ENCODE measurements around the gene MRPS15. TPM values are rescaled to one million over a fixed set of nuclear protein-coding genes. Genes with fewer than 3 reads are reported as not detected.

MRPS15 gene
- total RNA-seq, 1 donor = 56.2 TPM

- no peak overlapping the region for H3K4me3 ChIP-seq (ENCODE audit: low read depth, low read length)
- no peak for TF ChIP-seq CTCF (IDR thresholded peaks at IDR 0.05; ENCODE audit: insufficient read depth, low read length)
- DNase-seq (ENCODE audit: low read depth) = no peak
These were observed 5.3 kb downstream of the MRPS15 start for GRCh38 chr1:36458910-36459309.

DNA sequence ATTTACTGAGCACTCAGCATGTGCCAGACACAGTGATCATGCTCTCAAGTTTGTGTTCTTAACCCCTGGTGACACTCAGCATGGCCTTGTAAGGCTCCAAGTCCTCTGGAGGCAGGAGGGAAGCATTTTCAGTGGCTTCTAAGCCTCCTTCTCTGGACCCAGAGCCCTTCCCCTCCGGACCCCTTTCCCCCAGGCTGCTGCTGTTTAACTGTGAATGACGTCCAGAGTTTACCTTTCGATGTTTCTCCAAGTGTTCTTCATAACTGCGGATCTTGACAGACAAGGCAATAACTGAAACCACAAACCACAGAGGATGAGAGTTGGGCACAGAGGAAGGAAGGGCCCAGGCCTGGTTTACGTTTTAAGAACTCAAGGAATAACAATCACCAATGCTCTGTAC is 6.5 kb downstream of the MRPS15 start:
- no peak overlapping the region for H3K4me3 ChIP-seq (ENCODE audit: low read depth, low read length)
- no peak for DNase-seq (ENCODE audit: low read depth)
- TF ChIP-seq CTCF (IDR thresholded peaks at IDR 0.05; ENCODE audit: insufficient read depth, low read length) = no peak

- TF ChIP-seq CTCF (IDR thresholded peaks at IDR 0.05; ENCODE audit: insufficient read depth, low read length) = no peak
- no peak overlapping the region for H3K4me3 ChIP-seq (ENCODE audit: low read depth, low read length)
- DNase-seq (ENCODE audit: low read depth) = no peak
These were observed 7.7 kb downstream of the MRPS15 start for GRCh38 chr1:36456391-36456928.

DNA sequence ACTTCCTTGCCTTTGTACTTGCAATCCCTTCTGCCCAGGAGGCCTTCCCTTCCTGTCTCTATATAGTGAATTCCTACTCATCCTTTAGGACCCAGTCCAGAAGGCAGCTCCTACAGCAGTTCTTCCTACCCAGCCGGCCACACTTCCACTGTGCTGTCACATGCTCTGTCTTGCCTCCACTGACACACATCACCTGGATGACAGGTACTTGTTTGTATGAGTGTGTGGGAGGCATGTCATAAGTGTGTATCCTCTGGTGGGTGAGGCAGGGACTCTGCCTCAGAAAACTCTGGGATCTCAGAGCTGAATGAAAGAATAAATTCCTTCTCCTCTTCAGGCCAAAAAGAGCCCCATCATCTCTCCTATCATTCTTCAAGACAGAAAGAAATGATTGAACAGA is 8.8 kb downstream of the MRPS15 start:
- no peak overlapping the region for H3K4me3 ChIP-seq (ENCODE audit: low read depth, low read length)
- DNase-seq (ENCODE audit: low read depth) = no peak
- no peak for TF ChIP-seq CTCF (IDR thresholded peaks at IDR 0.05; ENCODE audit: insufficient read depth, low read length)

- no peak overlapping the region for H3K4me3 ChIP-seq (ENCODE audit: low read depth, low read length)
- TF ChIP-seq CTCF (IDR thresholded peaks at IDR 0.05; ENCODE audit: insufficient read depth, low read length) = no peak
- no peak for DNase-seq (ENCODE audit: low read depth)
These were observed 10.4 kb downstream of the MRPS15 start for GRCh38 chr1:36453600-36454388.

- no peak for TF ChIP-seq CTCF (IDR thresholded peaks at IDR 0.05; ENCODE audit: insufficient read depth, low read length)
- DNase-seq (ENCODE audit: low read depth) = no peak
- no peak overlapping the region for H3K4me3 ChIP-seq (ENCODE audit: low read depth, low read length)
These were observed 11.1 kb downstream of the MRPS15 start for GRCh38 chr1:36453051-36453450.

Measured in fibroblast of the aortic adventitia (primary cell).